GM12873 (cell line): ENCODE results near the gene DLGAP1.

Source experiments
- TF ChIP-seq, protein P1 (sequence below): IDR thresholded peaks from 2 replicates; pipeline ENCODE4 v1.5.1; 2012; ENCODE audit warnings: low read depth, mild to moderate bottlenecking, moderate library complexity, low read length, control low read depth; ENCODE audit not compliant: insufficient read depth; ENCODE audit errors: missing control alignments

The DLGAP1 gene

DNA sequence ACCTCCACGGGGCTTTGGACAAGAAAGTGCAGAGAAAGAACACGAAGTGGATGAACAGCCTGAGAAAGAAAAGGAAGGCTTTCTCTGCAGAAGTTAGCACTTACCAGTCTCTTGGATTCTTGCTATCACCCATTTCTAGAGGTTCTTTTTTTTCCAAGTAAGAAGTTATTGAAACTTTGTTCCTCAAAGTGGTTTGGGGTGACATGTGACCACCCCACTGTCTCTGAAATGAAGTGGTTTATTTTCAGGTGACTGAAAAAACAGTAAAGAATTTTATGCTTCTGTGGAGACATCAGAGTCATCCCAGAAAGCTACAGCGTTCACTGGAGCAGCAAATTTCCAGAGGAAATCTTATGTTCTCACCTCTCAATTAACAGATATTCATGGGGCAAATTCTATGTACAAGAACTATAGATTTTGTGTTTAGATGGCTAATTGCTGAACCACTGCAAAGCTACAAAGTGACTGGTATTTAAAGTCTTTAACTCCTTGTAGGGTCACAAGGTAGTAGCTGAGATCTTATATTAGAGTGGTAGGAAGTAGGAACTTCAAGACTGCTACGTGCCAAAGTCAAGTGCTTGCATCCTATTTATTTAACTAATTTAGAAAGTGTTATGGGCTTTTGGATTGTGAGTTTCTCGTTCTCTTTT lies 737.6 kb downstream of the DLGAP1 start:
- TF ChIP-seq, protein P1, sequence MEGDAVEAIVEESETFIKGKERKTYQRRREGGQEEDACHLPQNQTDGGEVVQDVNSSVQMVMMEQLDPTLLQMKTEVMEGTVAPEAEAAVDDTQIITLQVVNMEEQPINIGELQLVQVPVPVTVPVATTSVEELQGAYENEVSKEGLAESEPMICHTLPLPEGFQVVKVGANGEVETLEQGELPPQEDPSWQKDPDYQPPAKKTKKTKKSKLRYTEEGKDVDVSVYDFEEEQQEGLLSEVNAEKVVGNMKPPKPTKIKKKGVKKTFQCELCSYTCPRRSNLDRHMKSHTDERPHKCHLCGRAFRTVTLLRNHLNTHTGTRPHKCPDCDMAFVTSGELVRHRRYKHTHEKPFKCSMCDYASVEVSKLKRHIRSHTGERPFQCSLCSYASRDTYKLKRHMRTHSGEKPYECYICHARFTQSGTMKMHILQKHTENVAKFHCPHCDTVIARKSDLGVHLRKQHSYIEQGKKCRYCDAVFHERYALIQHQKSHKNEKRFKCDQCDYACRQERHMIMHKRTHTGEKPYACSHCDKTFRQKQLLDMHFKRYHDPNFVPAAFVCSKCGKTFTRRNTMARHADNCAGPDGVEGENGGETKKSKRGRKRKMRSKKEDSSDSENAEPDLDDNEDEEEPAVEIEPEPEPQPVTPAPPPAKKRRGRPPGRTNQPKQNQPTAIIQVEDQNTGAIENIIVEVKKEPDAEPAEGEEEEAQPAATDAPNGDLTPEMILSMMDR: no peak

DNA sequence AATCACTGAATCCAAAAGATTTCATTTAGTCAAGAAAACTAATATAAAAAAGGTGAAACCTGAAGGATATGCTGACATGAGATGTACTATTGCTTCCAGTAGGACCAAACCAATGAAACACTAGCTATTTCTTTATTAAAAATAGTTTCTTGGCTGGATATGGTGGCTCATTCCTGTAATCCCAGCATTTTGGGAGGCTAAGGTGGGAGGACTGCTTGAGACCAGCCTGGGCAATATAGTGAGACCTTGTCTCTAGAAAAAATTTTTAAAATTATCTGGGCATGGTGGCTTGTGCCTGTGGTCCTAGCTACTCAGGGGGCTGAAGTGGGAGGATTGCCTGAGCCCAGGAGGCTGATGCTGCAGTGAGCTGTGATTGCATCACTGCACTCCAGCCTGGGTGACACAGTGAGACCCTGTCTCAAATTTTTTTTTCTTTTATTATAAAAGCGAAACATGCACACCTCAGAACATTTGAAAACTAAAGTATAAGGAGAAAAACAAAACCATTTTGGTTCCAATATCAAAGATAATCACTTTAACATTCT lies 738.9 kb downstream of the DLGAP1 start:
- TF ChIP-seq, protein P1: no peak

DNA sequence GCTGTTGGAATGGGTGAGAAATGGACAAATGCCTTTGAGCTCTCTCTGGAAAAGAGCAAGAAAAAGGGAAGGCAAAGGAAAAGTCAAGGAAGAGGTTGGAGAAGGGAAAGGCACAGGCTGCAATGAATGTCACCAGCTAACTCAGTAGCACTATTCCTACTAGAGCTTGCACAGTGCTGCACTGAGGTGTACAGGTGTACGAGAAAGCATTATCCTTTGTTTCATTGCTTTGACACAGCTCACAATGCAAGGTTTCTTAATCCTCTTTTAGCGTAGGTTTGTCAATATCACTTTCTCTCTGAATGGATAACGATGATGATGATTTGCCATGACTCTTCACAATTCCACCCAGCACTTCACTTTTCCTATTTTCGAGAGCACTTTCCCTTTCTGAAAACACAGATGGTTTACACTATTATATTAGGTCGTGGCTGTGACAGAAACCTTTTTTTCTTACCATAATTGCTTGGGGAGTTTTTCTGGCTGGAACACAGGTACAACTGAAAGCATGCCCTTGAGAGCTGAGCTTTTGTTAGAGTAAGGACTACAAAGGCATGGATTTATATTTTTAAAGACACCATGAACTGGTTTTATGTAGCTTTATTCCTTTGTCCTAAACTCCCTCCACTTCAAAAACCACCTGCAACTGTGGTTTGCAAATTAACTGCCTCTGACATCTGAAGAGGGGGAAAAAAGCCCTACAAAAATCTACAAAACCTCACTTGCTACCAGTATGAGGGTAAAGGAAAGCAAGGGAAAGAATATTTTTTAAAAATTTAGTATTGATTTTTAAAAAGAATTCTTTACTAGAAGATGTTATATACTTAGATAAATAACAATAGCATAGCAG lies 739.7 kb downstream of the DLGAP1 start:
- TF ChIP-seq, protein P1: no peak

DNA sequence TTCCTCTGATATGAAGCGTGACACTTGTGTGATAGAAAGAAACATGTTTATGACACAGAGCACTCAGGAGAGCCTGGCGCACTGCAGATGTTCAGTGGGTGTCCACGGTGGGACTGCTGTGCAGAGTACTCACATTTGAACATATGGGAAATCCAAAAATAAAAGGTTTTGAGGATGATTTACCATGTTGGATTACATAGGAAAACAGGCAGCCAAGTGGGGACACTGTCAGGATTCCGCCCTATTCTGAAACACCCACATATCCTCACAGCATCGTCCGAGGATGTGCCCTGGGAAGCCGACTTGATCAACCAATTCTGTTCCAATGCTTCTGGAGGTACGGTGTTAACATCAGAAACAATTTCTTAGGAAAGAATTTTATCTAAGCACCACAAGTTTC lies 741.4 kb downstream of the DLGAP1 start:
- TF ChIP-seq, protein P1: no peak

DNA sequence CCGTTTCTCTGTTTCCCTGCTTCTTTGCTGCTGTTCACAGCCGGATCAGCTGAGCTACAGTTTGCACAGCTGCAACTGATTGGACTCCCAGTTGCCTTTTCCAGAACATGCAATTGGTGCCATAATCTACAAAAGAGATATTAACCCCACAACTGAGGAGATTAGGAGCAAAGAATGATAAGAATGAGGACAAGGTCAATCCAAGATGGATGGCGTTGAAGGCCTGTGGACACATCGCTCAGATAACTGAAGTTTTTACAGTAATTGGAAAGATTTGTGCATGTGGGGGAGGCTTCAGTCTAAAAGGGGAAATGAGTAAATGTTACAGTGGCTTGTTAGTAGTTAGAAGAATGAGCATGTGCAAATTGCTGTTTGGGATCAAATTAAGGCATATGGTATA lies 741.9 kb downstream of the DLGAP1 start:
- TF ChIP-seq, protein P1: no peak

DNA sequence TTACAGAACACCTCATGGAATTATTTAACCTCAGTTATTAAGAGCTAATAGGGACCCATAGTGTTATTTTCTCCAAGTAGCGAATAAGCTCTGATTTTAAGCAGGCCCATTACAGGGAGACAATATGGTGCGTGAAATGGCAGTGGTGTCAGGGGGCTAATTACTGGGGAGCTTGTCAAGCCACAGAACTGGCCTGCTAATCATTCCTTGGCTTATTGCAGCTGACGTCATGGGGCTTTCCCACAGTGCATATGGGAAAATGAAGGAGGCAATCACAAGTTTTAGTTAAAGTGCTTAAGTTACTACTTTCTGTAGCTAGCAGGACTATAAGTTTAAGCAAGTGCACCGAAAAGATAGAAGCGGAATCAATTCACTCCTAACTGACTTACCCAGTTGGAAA lies 742.6 kb downstream of the DLGAP1 start:
- TF ChIP-seq, protein P1: no peak

DNA sequence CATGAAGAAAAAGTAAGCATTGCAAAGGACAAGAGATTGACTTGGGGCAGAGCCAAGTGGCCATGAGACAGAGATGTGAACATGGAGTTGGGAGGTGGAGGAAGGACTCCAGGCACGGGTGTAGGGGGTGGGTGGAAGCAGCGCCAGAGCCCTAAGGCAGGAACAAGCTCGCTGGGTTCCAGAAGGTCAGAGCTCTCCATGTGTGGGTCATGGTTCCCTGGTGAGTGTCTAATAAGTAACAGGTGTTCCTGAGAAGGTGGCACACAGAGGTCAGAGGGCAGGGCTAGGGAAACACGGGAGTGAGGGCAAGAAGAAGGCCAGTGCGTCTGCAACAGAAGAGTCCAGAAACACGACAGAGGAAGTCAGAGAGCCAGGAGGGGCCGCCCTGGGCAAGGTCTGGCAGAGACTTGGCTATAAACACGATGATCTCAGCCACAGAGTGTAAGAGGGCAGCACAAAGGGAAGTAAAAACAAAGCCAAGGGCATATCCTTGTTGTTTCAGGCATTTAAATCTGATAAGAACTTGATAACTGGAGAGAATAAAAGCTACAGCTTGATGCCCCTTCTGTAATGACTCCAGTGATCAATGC lies 744.3 kb downstream of the DLGAP1 start:
- TF ChIP-seq, protein P1: no peak
